ENCODE results near the gene CRYL1.

CRYL1 gene

DNA sequence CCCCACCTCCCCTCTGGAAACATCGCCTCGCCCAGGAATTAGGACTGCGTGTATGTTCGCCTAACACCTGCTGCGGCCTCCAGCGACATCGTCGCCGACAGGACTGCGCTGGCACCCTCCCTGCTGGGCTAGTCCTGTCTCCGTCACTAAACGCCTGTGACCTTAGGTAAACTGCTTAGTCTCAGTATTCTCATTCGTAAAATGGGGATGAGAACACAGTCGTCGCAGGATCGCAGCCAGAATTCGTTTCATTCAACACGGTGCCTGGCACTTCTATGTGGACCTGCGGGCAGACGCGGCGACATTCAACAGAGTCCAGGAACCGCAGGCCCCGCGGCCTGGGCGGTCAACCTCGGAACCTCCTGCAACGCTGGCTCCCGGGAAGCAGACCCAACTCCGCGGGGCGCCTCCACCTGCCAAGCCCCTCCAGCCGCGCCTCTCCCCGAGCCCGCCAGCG is 485 bp downstream of the CRYL1 start:
- DNase-seq: peak; percentile 14

DNA sequence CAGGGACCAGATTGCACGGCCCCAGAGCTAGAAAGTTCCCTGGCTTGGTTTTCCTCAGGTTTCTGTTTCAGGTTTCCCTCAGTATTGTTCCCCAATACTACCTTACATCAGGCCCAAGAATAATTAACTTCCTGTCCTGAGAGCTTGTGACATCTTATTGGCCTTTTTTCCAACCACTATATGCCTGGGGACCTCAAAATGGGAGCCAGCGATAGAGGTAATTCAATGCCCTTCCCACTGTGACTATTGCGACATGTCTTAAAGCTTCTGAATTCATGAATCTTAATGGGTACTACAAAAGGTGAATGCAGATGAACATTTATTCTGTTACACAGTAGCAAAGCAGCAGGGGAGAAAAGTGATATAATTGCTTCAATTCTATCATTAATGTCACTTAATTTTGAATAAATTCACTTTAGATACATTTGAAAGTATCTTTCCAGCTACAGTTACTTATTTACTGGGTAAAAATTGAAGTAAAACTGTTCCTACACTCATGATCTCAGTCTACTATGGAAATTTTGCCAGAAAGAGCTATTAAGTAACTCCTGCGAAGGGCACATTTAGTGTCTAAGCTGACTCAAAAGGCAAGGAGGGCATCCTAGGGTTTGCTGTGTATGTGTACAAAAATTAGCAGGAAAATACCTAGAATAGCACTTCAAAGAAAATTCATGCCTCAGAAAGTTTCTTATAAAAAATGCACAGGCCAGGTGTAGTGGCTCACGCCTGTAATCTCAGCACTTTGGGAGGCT is 4.1 kb downstream of the CRYL1 start:
- no peak for DNase-seq

DNA sequence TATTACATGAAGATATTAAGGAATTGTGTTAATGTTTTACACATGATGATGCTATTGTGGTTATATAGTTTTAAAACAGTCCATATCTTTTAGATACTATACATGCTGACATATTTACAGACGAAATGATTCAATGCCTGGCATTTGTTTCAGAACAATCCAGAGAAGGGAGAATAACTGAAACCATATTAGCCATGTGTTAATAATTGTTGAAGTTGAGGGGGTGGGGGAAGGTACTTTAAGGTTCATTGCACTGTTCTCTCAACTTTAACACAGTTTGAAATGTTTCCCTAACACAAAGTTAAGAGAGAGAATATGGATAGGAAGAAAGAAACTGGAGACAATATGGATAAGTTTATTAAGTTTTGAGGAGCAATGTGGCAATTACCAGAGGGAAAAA is 5.8 kb downstream of the CRYL1 start:
- DNase-seq: no peak

- no peak for DNase-seq
Measured at GRCh38 chr13:20518660-20519100, 7.0 kb downstream of the CRYL1 start.

DNA sequence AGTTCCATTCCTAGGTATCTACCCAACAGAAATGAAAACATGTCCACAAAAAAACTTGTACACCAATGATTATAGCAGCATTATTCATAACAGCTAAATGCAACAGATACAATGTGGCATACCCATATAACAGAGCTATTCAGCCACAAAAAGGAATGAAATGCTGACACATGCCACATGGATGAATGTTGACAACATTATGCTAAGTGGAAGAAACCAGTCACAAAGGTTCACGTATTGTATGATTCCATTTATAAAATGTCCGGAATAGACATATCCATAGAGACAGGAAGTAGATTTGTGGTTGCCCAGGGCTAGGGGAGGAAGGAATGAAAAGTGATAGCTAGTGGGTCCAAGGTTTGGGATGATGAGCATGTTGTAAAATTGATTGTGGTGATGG is 10.8 kb downstream of the CRYL1 start:
- no peak for DNase-seq

GRCh38 chr13:20513466-20513995 is 12.1 kb downstream of the CRYL1 start:
- DNase-seq: no peak

- DNase-seq: no peak
Measured at GRCh38 chr13:20512042-20512683, 13.5 kb downstream of the CRYL1 start.

GRCh38 chr13:20506696-20507095 is 19.0 kb downstream of the CRYL1 start:
- DNase-seq: no peak

GRCh38 chr13:20505405-20506366 is 20.0 kb downstream of the CRYL1 start:
- DNase-seq: no peak

- no peak for DNase-seq
Measured at GRCh38 chr13:20503088-20504083, 22.3 kb downstream of the CRYL1 start.

DNA sequence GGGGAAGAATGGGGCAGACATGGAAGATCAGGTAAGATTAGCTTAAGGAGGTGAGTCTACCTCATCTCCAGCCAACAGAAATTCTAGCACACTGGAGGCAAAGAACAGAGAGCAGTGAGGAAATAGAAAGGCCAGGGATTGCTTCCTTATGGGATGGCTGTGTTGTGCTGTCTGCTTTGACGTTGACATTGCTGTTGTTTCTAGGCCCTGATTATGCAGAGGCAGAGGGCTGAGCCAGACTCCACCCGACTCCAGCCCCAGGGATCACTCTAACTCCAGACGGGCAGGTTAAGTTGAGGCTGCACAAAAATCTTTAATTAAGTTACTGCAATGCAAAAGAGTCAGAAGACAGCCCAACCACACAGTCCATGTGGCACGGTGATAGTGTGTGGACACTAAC is 24.1 kb downstream of the CRYL1 start:
- DNase-seq: no peak

- DNase-seq: no peak
Measured at GRCh38 chr13:20501120-20501519, 24.5 kb downstream of the CRYL1 start.

- no peak for DNase-seq
Measured at GRCh38 chr13:20499986-20500385, 25.7 kb downstream of the CRYL1 start.

GRCh38 chr13:20498659-20499058 is 27.0 kb downstream of the CRYL1 start:
- no peak for DNase-seq

- no peak for DNase-seq
Measured at GRCh38 chr13:20498129-20498528, 27.5 kb downstream of the CRYL1 start.

GRCh38 chr13:20497006-20497775 is 28.5 kb downstream of the CRYL1 start:
- no peak for DNase-seq

- peak; percentile 57 for DNase-seq
Measured at GRCh38 chr13:20495087-20496023, 30.3 kb downstream of the CRYL1 start.

- DNase-seq: no peak
Measured at GRCh38 chr13:20494656-20495055, 31.0 kb downstream of the CRYL1 start.

DNA sequence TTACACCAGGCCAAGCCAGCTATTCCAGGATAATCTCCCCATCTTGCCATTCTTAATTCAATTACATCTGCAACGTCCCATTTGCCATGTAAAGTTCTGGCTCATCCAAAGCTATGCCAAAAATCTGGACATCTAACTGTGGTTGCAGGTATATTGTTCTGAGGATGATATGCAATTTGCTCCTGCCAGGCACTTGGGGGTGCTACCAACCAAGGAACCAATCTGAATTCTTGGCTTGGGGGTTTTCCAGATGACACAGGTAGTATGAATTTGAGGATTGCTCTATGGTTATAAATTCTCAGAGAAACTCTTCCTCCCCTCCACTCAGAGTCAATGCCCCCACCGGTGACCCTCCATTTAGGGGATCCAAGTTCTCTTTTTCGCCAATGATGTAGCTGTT is 33.0 kb downstream of the CRYL1 start:
- DNase-seq: no peak

- no peak for DNase-seq
Measured at GRCh38 chr13:20491926-20492435, 33.7 kb downstream of the CRYL1 start.

All from RPMI8226 (cell line).